ENCODE results near the gene REXO4. TPM values are rescaled to one million over a fixed set of nuclear protein-coding genes. Genes with fewer than 3 reads are reported as not detected.

The REXO4 gene
- total and polyA plus RNA-seq, 10 of the 15 experiments (the other 5 are each of a cell fraction or from before 2014, with no cell fraction given), result 2.7 to 43.9 (median 30.5) TPM

DNA sequence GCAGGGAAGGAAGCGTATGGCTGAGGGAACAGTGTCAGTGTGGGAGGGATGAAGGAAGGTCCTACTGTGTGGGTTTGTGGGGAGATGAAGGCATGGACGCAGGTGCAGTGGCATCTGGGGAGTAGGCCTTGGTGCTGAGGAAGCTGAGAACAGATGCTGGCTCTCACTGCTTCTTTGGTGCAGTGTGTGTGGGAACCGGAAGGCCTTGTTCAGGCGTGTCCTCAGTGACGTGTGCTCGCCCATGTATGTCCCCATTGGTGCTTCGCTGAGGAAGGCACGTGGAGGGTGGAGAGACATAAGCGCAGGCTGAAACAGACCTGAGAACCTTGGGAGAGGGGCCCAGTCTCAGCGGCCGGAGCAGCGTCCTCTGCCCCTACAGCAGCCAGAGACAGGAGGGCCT is 23.1 kb upstream of the REXO4 start:
- RAD21 ChIA-PET (ENCODE audit: unreplicated experiment), result no interaction called here
- no peak for DNase-seq (ENCODE audit: low read depth, low spot score)
- in situ Hi-C loops (cut with MboI), result no loop called here
- CTCF ChIA-PET, result interaction anchor here (1.4 kb wide), 1 partner anchor 46 kb away, joined by 4 read pairs; no protein-coding TSS in a partner anchor
- no peak for FAIRE-seq
- peaks cover 0 to under 1% of the 10 kb centered on the region in 2 experiments; a peak in 2 of 4 replicates for H3K27me3 ChIP-seq (replicated peaks in 1 of 2; ENCODE audit: control insufficient read depth in 2 of 2, insufficient read depth in 2 of 2, low read length in 1 of 2)
- no peak overlapping the region for H3K27ac ChIP-seq (ENCODE audit: control insufficient read depth, insufficient read depth)
- H2AFZ ChIP-seq (ENCODE audit: control insufficient read depth, low read depth, low read length), result peak overlapping the region; percentile 13; the same call in 1 of the 2 replicates
- peaks cover 4% of the 10 kb centered on the region; the same call in 1 of the 2 replicates for H3K4me1 ChIP-seq (ENCODE audit: control insufficient read depth, insufficient read depth, low read length)
- no peak overlapping the region for H3K4me2 ChIP-seq (ENCODE audit: control insufficient read depth, insufficient read depth)
- no peak overlapping the region for H3K9ac ChIP-seq (ENCODE audit: control insufficient read depth, insufficient read depth, low read length)
- intact Hi-C loops (cut with micrococcal nuclease; ENCODE audit: unreplicated experiment), result no loop called here
- H3K9me3 ChIP-seq (replicated peaks; ENCODE audit: control insufficient read depth, insufficient read depth, low read length), result no peaks in the 10 kb centered on the region
- no peaks in the 10 kb centered on the region for H3K36me3 ChIP-seq (ENCODE audit: control insufficient read depth in 2 of 2, insufficient read depth in 2 of 2, low read length in 1 of 2)
- no TSS peak for BruUV-seq (replicated peaks)
- H3K4me3 ChIP-seq, result no peak overlapping the region
- H3K79me2 ChIP-seq (ENCODE audit: control insufficient read depth, insufficient read depth, low read length), result no peaks in the 10 kb centered on the region
- SMC1A ChIA-PET (ENCODE audit: uncharacterized antibody, unreplicated experiment), result no interaction called here
- POLR2A ChIA-PET, result no interaction called here
- WGBS (ENCODE audit: insufficient coverage, insufficient replicate concordance, low lambda C conversion rate, missing lambda C conversion rate), result 56% methylated on average over 10 of the region's 12 CpGs
- ATAC-seq, result peak; percentile 22
- H4K20me1 ChIP-seq (ENCODE audit: control insufficient read depth, insufficient read depth), result no peaks in the 10 kb centered on the region
- TF ChIP-seq CREB1 (IDR thresholded peaks at IDR 0.05; ENCODE audit: low read depth) (peak; percentile 77), SIX5 (IDR thresholded peaks at IDR 0.05; ENCODE audit: low read depth, low read length, severe bottlenecking) (no peak), TAF1 (IDR thresholded peaks at IDR 0.05; ENCODE audit: borderline replicate concordance, low read depth, low read length) (no peak), YBX1 (IDR thresholded peaks at IDR 0.05) (no peak), TARDBP (IDR thresholded peaks at IDR 0.05; ENCODE audit: borderline replicate concordance) (no peak), KDM1A (IDR thresholded peaks at IDR 0.05; ENCODE audit: borderline replicate concordance) (no peak), CBFB (IDR thresholded peaks at IDR 0.05; ENCODE audit: low read depth) (no peak), ZBED1 (IDR thresholded peaks at IDR 0.05; ENCODE audit: borderline replicate concordance) (no peak), MTA2 (IDR thresholded peaks at IDR 0.05; ENCODE audit: low read depth) (no peak), POLR2A (IDR thresholded peaks at IDR 0.05; ENCODE audit: low read depth, low read length) (peak; percentile 33; the same call in 1 of the 2 replicates), BACH1 (IDR thresholded peaks at IDR 0.05; ENCODE audit: borderline replicate concordance) (no peak), NFYB (IDR thresholded peaks at IDR 0.05; ENCODE audit: insufficient read depth, low read depth, low read length) (0 out of 2 replicates have a peak, but pooled peaks have one; percentile 16), SMC3 (IDR thresholded peaks at IDR 0.05; ENCODE audit: borderline replicate concordance, low read length) (no peak), RELA (IDR thresholded peaks at IDR 0.05; ENCODE audit: borderline replicate concordance, partially characterized antibody) (no peak), SRF (IDR thresholded peaks at IDR 0.05; ENCODE audit: low read depth in 2 of 2, low read length in 2 of 2) (peak; percentile 86 to 90), NFIC (IDR thresholded peaks at IDR 0.05; ENCODE audit: low read depth, low read length) (no peak), BHLHE40 (IDR thresholded peaks at IDR 0.05; ENCODE audit: borderline replicate concordance in 1 of 2, low read depth in 2 of 2, low read length in 1 of 2) (peak; percentile 44 to 49; a peak in 1 of 4 replicates), IRF4 (IDR thresholded peaks at IDR 0.05; ENCODE audit: low read depth, low read length) (no peak), HCFC1 (IDR thresholded peaks at IDR 0.05; ENCODE audit: low read length) (no peak)
- TF ChIP-seq, protein P1, sequence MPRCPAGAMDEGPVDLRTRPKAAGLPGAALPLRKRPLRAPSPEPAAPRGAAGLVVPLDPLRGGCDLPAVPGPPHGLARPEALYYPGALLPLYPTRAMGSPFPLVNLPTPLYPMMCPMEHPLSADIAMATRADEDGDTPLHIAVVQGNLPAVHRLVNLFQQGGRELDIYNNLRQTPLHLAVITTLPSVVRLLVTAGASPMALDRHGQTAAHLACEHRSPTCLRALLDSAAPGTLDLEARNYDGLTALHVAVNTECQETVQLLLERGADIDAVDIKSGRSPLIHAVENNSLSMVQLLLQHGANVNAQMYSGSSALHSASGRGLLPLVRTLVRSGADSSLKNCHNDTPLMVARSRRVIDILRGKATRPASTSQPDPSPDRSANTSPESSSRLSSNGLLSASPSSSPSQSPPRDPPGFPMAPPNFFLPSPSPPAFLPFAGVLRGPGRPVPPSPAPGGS (IDR thresholded peaks at IDR 0.05; ENCODE audit: borderline replicate concordance, insufficient read depth, low read depth, low read length, poor library complexity, severe bottlenecking), result no peak
- TF ChIP-seq, protein P2, sequence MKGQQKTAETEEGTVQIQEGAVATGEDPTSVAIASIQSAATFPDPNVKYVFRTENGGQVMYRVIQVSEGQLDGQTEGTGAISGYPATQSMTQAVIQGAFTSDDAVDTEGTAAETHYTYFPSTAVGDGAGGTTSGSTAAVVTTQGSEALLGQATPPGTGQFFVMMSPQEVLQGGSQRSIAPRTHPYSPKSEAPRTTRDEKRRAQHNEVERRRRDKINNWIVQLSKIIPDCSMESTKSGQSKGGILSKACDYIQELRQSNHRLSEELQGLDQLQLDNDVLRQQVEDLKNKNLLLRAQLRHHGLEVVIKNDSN (IDR thresholded peaks at IDR 0.05; ENCODE audit: borderline replicate concordance, extremely low read length, insufficient read depth, low read depth, low read length), result peak; percentile 29
- TF ChIP-seq, protein P3, sequence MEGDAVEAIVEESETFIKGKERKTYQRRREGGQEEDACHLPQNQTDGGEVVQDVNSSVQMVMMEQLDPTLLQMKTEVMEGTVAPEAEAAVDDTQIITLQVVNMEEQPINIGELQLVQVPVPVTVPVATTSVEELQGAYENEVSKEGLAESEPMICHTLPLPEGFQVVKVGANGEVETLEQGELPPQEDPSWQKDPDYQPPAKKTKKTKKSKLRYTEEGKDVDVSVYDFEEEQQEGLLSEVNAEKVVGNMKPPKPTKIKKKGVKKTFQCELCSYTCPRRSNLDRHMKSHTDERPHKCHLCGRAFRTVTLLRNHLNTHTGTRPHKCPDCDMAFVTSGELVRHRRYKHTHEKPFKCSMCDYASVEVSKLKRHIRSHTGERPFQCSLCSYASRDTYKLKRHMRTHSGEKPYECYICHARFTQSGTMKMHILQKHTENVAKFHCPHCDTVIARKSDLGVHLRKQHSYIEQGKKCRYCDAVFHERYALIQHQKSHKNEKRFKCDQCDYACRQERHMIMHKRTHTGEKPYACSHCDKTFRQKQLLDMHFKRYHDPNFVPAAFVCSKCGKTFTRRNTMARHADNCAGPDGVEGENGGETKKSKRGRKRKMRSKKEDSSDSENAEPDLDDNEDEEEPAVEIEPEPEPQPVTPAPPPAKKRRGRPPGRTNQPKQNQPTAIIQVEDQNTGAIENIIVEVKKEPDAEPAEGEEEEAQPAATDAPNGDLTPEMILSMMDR (IDR thresholded peaks at IDR 0.05 in 2 of 3, conservative IDR thresholded peaks at IDR 0.05 in 1 of 3; ENCODE audit: control insufficient read depth in 2 of 3, extremely low read depth in 1 of 3, insufficient read depth in 1 of 3, low read depth in 3 of 3, low read length in 3 of 3), result no peak

Data from GM12878 (cell line).